CD4-positive, alpha-beta memory T cell (primary cell): ENCODE measurements around the gene SPAG9. TPM values are rescaled to one million over a fixed set of nuclear protein-coding genes. Genes with fewer than 3 reads are reported as not detected.

ENCODE experiments used
- CTCF ChIA-PET: fragments of 350-600 bp; sonication (Branson Sonifier 250); formaldehyde crosslinking; loops from one replicate; lab custom pipeline; 2021; ENCODE audit warnings: inconsistent platforms; ENCODE audit not compliant: partially characterized antibody; lab: Charles Lee
- POLR2A ChIA-PET: fragments of 350-600 bp; sonication (Branson Sonifier 250); formaldehyde crosslinking; loops from one replicate; lab custom pipeline; 2021; ENCODE audit not compliant: partially characterized antibody; lab: Charles Lee
- DNase-seq, 5 donors: peaks; one replicate each; pipeline versions ENCODE4 v3.0.0 to v3.0.0-alpha.2; 2020 to 2022; ENCODE audit warnings: mixed read lengths in 1 of 5
- H3K27ac ChIP-seq: one replicate; pipeline ENCODE4 v1.7.0; 2013; ENCODE audit warnings: low read depth, low read length
- H3K27me3 ChIP-seq: 2 replicates; pipeline ENCODE4 v1.7.0; 2013; ENCODE audit warnings: mild to moderate bottlenecking, low read length, moderate library complexity; ENCODE audit not compliant: insufficient read depth
- H3K36me3 ChIP-seq: 2 replicates; pipeline ENCODE4 v1.7.0; 2013; ENCODE audit warnings: mild to moderate bottlenecking, low read length, moderate library complexity; ENCODE audit not compliant: insufficient read depth
- H3K4me1 ChIP-seq: 2 replicates; pipeline ENCODE4 v1.7.0; 2013; ENCODE audit warnings: mild to moderate bottlenecking, low read length, moderate library complexity; ENCODE audit not compliant: insufficient read depth
- H3K4me3 ChIP-seq, 2 donors: one replicate each; pipeline ENCODE4 v1.7.0; 2013; ENCODE audit warnings: low read length in 2 of 2, mild to moderate bottlenecking in 1 of 2
- H3K9me3 ChIP-seq, 2 donors: one replicate each; pipeline ENCODE4 v1.7.0; 2013; ENCODE audit warnings: low read length in 2 of 2, control low read depth in 1 of 2; ENCODE audit not compliant: control insufficient read depth in 1 of 2
- H3K27ac Mint-ChIP-seq, 7 donors: one replicate each; pipeline ENCODE4 v1.8.0; 2020 to 2021; ENCODE audit warnings: mixed read lengths in 7 of 7, mild to moderate bottlenecking in 6 of 7, inconsistent platforms in 3 of 7, moderate library complexity in 3 of 7
- H3K27me3 Mint-ChIP-seq, 2 donors: one replicate each; pipeline ENCODE4 v1.8.0; 2020 to 2021; ENCODE audit warnings: mixed read lengths in 2 of 2
- H3K36me3 Mint-ChIP-seq, 2 donors: one replicate each; pipeline ENCODE4 v1.8.0; 2020 to 2021; ENCODE audit warnings: mixed read lengths in 2 of 2, inconsistent platforms in 1 of 2, mild to moderate bottlenecking in 1 of 2
- H3K4me1 Mint-ChIP-seq, 4 donors: one replicate each; pipeline ENCODE4 v1.8.0; 2020 to 2021; ENCODE audit warnings: mixed read lengths in 4 of 4, mild to moderate bottlenecking in 1 of 4
- H3K4me3 Mint-ChIP-seq, 8 donors: one replicate each; pipeline ENCODE4 v1.8.0; 2020 to 2021; ENCODE audit warnings: mixed read lengths in 8 of 8, mild to moderate bottlenecking in 7 of 8, moderate library complexity in 6 of 8, inconsistent platforms in 3 of 8
- H3K9me3 Mint-ChIP-seq, 8 donors: one replicate each; pipeline ENCODE4 v1.8.0; 2020 to 2021; ENCODE audit warnings: mixed read lengths in 8 of 8, mild to moderate bottlenecking in 5 of 8, inconsistent platforms in 3 of 8, moderate library complexity in 1 of 8
- intact Hi-C: fragments of 100-400 bp; cut with micrococcal nuclease; formaldehyde crosslinking; loops from one replicate; pipeline ENCODE4 v1.15.1; 2023
- polyA plus RNA-seq, 2 donors: library from polyadenylated mRNA; unstranded; fragments of 300-500 nt; fragmentation: Illumina TruSeq; gene quantifications; one replicate each; pipeline ENCODE4 v1.2.3, GENCODE V29; 2021
- total RNA-seq, 2 experiments: library from RNA; stranded (reverse); gene quantifications; one replicate each; pipeline ENCODE4 v1.2.3, GENCODE V29; 2021

Gene SPAG9
- total and polyA plus RNA-seq, 4 experiments from 2014 or later = 3.2 to 62.3 (median 36.0) TPM

- peak overlapping the region; percentile 94 to 99 (median 98) for H3K27ac Mint-ChIP-seq
- Histone ChIP-seq H3K9me3 (no peaks in the 10 kb centered on the region), H3K4me3 (peak overlapping the region; percentile 29 to 79), H3K4me1 (peaks cover 14% of the 10 kb centered on the region), H3K27me3 (no peaks in the 10 kb centered on the region), H3K27ac (peak overlapping the region; percentile 61), H3K36me3 (peaks cover 14% of the 10 kb centered on the region)
- ChIA-PET POLR2A (interaction anchor here (0.7 to 2.8 kb wide), 10 partner anchors 11 to 446 kb away, joined by 3 to 56 read pairs (median 5); partner anchors contain the start of genes LUC7L3, MBTD1, NME1 and SPAG9), CTCF (interaction anchor here (0.9 to 2.1 kb wide), 3 partner anchors 10 to 163 kb away, joined by 4 to 11 read pairs (median 4); no protein-coding TSS in a partner anchor)
- peak in 3 of 5 donors; percentile 40 to 50 (median 49) for DNase-seq
- peak overlapping the region; percentile 89 to 99 (median 97) for H3K4me3 Mint-ChIP-seq
- intact Hi-C loops = loop anchor here (1.0 to 5.0 kb wide), 3 partner anchors 12 to 163 kb away; partner anchors contain the start of genes MBTD1, NME1 and UTP18
- H3K36me3 Mint-ChIP-seq = peaks cover 18 to 48% of the 10 kb centered on the region in 2 donors
- H3K9me3 Mint-ChIP-seq = peaks cover 0 to 2% (median 0%) of the 10 kb centered on the region in 8 donors
- H3K27me3 Mint-ChIP-seq = no peaks in the 10 kb centered on the region
- H3K4me1 Mint-ChIP-seq = peaks cover 15 to 34% (median 23%) of the 10 kb centered on the region in 4 donors
Measured at GRCh38 chr17:51165680-51166197, 45.1 kb upstream of the SPAG9 start.

- Mint-ChIP-seq H3K4me1 (peaks cover 15 to 34% (median 24%) of the 10 kb centered on the region in 4 donors), H3K27ac (peak overlapping the region; percentile 94 to 99 (median 98)), H3K36me3 (peaks cover 21 to 46% of the 10 kb centered on the region in 2 donors), H3K27me3 (no peaks in the 10 kb centered on the region), H3K9me3 (peaks cover 0 to 2% (median 0%) of the 10 kb centered on the region in 8 donors), H3K4me3 (peak overlapping the region; percentile 89 to 99 (median 97))
- Histone ChIP-seq H3K36me3 (peaks cover 12% of the 10 kb centered on the region), H3K27me3 (no peaks in the 10 kb centered on the region), H3K4me3 (peak overlapping the region in 1 of 2 donors; percentile 79), H3K9me3 (no peaks in the 10 kb centered on the region), H3K27ac (peak overlapping the region; percentile 61), H3K4me1 (peaks cover 14% of the 10 kb centered on the region)
- no peak for DNase-seq
- intact Hi-C loops = loop anchor here (5.0 kb wide), 1 partner anchor 163 kb away; no protein-coding TSS in a partner anchor
- CTCF ChIA-PET = interaction anchor here (0.6 to 2.1 kb wide), 4 partner anchors 10 to 161 kb away, joined by 3 to 11 read pairs (median 6); partner anchors contain the start of gene NME1
- POLR2A ChIA-PET = interaction anchor here (0.9 to 2.8 kb wide), 6 partner anchors 10 to 299 kb away, joined by 3 to 56 read pairs (median 6); partner anchors contain the start of genes NME1, SPAG9, TOB1 and UTP18
Measured at GRCh38 chr17:51164911-51165679, 44.4 kb upstream of the SPAG9 start.

- H3K27me3 ChIP-seq = no peaks in the 10 kb centered on the region
- no peak overlapping the region for H3K27ac ChIP-seq
- Mint-ChIP-seq H3K27ac (peak overlapping the region in 1 of 7 donors; percentile 15), H3K4me1 (peaks cover 8 to 20% (median 12%) of the 10 kb centered on the region in 4 donors), H3K9me3 (peaks cover 0 to 2% (median 0%) of the 10 kb centered on the region in 8 donors), H3K27me3 (no peaks in the 10 kb centered on the region), H3K4me3 (no peak overlapping the region), H3K36me3 (peaks cover 16 to 38% of the 10 kb centered on the region in 2 donors)
- ChIA-PET POLR2A (interaction anchor here (2.3 kb wide), 1 partner anchor 8 kb away, joined by 20 read pairs; the partner anchor contains the start of gene NME1), CTCF (interaction anchor here (1.9 kb wide), 1 partner anchor 8 kb away, joined by 8 read pairs; the partner anchor contains the start of gene NME1)
- H3K4me1 ChIP-seq = peaks cover 6% of the 10 kb centered on the region
- no peaks in the 10 kb centered on the region for H3K9me3 ChIP-seq
- peaks cover 10% of the 10 kb centered on the region for H3K36me3 ChIP-seq
- no peak for DNase-seq
- H3K4me3 ChIP-seq = no peak overlapping the region
- intact Hi-C loops = no loop called here
Measured at GRCh38 chr17:51161541-51161940, 40.9 kb upstream of the SPAG9 start.

GRCh38 chr17:51159604-51160003 is 38.9 kb upstream of the SPAG9 start:
- CTCF ChIA-PET = no interaction called here
- intact Hi-C loops = no loop called here
- no peaks in the 10 kb centered on the region for H3K27me3 Mint-ChIP-seq
- Histone ChIP-seq H3K36me3 (peaks cover 10% of the 10 kb centered on the region), H3K9me3 (no peaks in the 10 kb centered on the region), H3K27me3 (no peaks in the 10 kb centered on the region), H3K4me3 (no peak overlapping the region), H3K27ac (no peak overlapping the region), H3K4me1 (peaks cover 6% of the 10 kb centered on the region)
- POLR2A ChIA-PET = no interaction called here
- no peaks in the 10 kb centered on the region for H3K9me3 Mint-ChIP-seq
- H3K36me3 Mint-ChIP-seq = peaks cover 16 to 33% of the 10 kb centered on the region in 2 donors
- no peak overlapping the region for H3K27ac Mint-ChIP-seq
- no peak overlapping the region for H3K4me3 Mint-ChIP-seq
- H3K4me1 Mint-ChIP-seq = peaks cover 0 to 14% (median under 1%) of the 10 kb centered on the region in 4 donors
- DNase-seq = no peak

GRCh38 chr17:51155416-51155815 is 34.7 kb upstream of the SPAG9 start:
- Histone ChIP-seq H3K9me3 (no peaks in the 10 kb centered on the region), H3K4me1 (peaks cover 21% of the 10 kb centered on the region), H3K27ac (no peak overlapping the region), H3K27me3 (no peaks in the 10 kb centered on the region), H3K36me3 (peaks cover 4% of the 10 kb centered on the region), H3K4me3 (no peak overlapping the region)
- Mint-ChIP-seq H3K9me3 (no peaks in the 10 kb centered on the region), H3K4me3 (peak overlapping the region in 2 of 8 donors; percentile 12 to 31), H3K27ac (peak overlapping the region in 1 of 7 donors; percentile 24), H3K27me3 (peaks cover 0 to 1% of the 10 kb centered on the region in 2 donors), H3K4me1 (peaks cover 0 to 14% (median 2%) of the 10 kb centered on the region in 4 donors), H3K36me3 (peaks cover 9 to 16% of the 10 kb centered on the region in 2 donors)
- ChIA-PET POLR2A (interaction anchor here (1.6 to 4.7 kb wide), 4 partner anchors 7 to 289 kb away, joined by 7 to 56 read pairs (median 14); partner anchors contain the start of genes NME2, SPAG9 and TOB1), CTCF (interaction anchor here (2.3 to 9.2 kb wide), 2 partner anchors 10 to 153 kb away, joined by 11 to 161 read pairs; partner anchors contain the start of gene NME2)
- intact Hi-C loops = no loop called here
- no peak for DNase-seq

- peaks cover 0 to 1% of the 10 kb centered on the region in 2 donors for H3K27me3 Mint-ChIP-seq
- intact Hi-C loops = loop anchor here (5.0 kb wide), 1 partner anchor 287 kb away; the partner anchor contains the start of gene TOB1
- H3K27ac ChIP-seq = peak overlapping the region; percentile 60
- H3K27ac Mint-ChIP-seq = no peak overlapping the region
- H3K4me3 Mint-ChIP-seq = no peak overlapping the region
- no peaks in the 10 kb centered on the region for H3K27me3 ChIP-seq
- POLR2A ChIA-PET = interaction anchor here (0.9 to 4.7 kb wide), 12 partner anchors 9 to 291 kb away, joined by 3 to 56 read pairs (median 9); partner anchors contain the start of genes NME2, SPAG9 and TOB1
- CTCF ChIA-PET = interaction anchor here (0.6 to 9.2 kb wide), 7 partner anchors 8 to 152 kb away, joined by 3 to 161 read pairs (median 8); partner anchors contain the start of genes NME2 and SPAG9
- H3K9me3 ChIP-seq = no peaks in the 10 kb centered on the region
- peaks cover 21% of the 10 kb centered on the region for H3K4me1 ChIP-seq
- peak overlapping the region; percentile 77 to 85 for H3K4me3 ChIP-seq
- DNase-seq = peak in 1 of 5 donors; percentile 5
- peaks cover 4% of the 10 kb centered on the region for H3K36me3 ChIP-seq
- H3K4me1 Mint-ChIP-seq = peaks cover 0 to 7% (median 2%) of the 10 kb centered on the region in 4 donors
- no peaks in the 10 kb centered on the region for H3K9me3 Mint-ChIP-seq
- H3K36me3 Mint-ChIP-seq = peaks cover 4 to 9% of the 10 kb centered on the region in 2 donors
Measured at GRCh38 chr17:51154176-51154575, 33.5 kb upstream of the SPAG9 start.
